Raji (cell line): ENCODE measurements around the gene NR2F1-AS1.

ENCODE experiments used
- POLR2A ChIP-seq: IDR thresholded peaks from 2 replicates; pipeline ENCODE4 v1.6.1; 2011; ENCODE audit warnings: low read depth, low read length, control low read depth; ENCODE audit not compliant: insufficient read depth

The NR2F1-AS1 gene

GRCh38 chr5:93587597-93588351, 6.8 kb upstream of the NR2F1-AS1 start:
- no peak for TF ChIP-seq POLR2A

DNA sequence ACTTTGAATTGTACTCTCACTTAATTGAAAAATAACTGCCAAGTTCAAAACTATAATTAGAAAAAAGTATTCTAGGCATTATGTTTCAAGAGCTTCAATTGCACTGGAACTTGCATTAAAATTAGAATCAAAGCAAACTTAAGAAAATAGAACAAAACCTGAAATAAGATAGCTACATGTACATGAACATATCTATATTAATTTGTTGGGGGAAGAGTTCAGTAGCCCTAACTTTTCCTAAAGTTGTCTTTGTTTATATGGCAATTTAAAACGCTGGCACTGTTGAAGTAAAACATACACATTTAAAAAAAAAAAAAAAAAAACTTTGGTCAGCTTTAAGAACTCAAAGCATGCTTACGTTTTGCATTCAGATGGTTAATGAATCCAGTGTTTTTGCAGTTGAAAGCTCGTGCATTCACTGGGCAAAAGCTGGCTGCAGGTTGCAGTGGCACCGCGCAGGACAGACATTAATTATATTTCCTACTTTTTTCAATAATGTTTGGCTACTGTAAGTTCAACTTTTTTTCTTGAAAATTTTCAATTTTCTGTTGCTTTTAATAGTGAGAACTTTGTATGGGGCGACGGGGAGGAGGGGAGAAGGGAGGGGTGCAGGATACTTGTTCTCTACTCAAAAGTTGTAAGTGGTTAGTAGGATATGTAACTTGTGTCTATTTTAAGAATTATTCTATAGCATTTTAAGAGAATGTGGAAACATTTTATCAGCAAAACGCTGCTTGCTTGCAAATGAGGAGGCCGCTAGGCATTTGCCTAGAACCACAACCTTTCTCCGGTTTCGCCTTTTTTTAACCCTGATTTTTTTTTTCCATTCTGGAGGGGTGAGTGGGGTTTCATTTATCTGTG, 5.9 kb upstream of the NR2F1-AS1 start:
- TF ChIP-seq POLR2A: no peak

DNA sequence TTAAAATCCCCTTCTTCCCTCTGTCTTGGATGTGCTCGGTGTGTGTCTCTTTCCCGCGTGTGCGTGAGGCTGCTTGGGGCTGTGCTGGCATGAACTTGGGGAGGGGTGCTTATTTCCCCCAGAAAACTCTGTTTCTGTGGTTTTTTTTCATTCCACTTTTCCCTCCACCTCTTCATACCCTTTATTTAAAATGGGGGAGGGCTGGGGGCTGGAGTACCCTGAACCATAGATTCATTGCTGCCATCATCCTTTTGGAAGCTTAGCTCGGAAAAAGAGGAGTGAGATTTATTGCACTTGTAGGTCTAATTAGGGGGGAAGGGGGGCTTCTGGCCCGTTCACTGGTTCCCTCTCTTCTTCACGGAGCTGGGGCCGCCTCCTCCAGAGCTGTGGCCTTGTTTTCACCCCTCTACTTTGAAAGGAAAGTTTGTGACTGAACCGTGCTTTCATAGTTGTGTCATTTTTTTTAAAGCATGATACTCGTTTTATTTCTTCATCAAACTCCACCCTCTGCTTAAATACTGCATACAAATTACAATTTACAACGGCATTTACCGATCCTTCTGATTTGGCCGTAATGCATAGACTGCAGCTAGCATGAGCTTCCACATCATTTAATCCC, 4.9 kb upstream of the NR2F1-AS1 start:
- TF ChIP-seq POLR2A: no peak

- no peak for TF ChIP-seq POLR2A
These were observed 4.2 kb upstream of the NR2F1-AS1 start for GRCh38 chr5:93585041-93585766.

DNA sequence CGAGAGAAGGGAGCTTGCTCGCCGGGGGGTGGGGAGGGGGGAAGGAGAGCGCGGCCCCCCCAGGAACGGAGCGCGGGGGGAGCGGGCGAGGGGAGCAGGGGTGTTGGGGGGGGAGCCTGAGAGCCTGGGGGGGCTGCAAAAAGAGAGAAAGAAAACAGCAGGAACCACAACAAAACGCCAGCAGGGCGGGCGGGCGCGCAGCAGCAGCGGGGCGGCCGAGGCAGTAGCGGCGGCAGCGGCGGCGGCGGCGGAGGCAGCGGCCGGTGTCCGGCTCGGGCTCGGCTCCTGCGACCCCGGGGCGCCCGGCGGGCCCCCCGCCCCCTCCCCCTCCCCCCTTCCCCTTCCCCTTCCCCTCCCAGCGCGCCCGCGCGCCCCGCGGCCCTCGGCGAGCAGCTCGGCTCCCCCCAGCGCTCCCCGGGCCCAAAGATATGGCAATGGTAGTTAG, 3.6 kb upstream of the NR2F1-AS1 start:
- TF ChIP-seq POLR2A: no peak

DNA sequence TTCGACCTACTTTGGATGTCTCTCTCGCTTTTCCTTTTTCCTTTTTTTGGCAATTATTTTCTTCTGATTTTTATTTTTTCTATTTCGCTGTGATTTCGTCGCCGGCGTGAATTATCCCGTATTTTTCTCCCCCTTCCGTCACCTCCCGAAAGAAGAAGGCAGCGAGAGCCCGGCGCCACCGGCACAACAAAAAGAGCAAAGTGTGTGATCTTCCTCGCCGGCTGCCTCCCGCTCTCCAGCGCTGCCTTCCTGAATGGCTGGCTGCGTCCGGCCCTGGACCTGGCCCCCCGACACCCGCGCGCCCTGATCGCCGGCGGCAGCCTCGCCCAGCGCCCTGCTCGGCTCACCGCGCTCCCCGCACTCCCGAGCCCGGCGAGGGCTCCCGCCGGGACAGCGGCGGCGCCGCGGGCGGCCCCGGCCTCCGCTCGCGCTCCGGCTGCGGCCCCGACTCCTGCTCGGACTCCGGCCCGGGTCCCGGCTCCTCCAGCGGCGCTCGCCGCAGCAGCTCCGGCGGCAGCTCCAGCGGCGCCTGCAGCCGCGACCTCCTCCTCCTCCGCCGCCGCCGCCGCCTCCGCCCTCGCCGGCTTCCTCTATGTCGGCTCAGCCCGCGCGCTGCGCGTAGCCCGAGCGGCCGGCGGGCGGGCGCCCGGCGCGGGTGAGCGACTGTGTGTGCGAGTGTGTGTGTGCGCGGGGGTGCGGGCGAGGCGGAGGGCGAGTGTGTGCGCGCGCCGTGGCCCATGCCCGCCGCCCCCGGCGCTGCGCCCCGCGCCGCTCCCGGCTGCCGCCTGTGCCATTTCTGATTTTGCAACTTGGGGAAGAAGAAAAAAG, 3.0 kb upstream of the NR2F1-AS1 start:
- TF ChIP-seq POLR2A: no peak

- no peak for TF ChIP-seq POLR2A
These were observed 2.4 kb upstream of the NR2F1-AS1 start for GRCh38 chr5:93583439-93583767.

DNA sequence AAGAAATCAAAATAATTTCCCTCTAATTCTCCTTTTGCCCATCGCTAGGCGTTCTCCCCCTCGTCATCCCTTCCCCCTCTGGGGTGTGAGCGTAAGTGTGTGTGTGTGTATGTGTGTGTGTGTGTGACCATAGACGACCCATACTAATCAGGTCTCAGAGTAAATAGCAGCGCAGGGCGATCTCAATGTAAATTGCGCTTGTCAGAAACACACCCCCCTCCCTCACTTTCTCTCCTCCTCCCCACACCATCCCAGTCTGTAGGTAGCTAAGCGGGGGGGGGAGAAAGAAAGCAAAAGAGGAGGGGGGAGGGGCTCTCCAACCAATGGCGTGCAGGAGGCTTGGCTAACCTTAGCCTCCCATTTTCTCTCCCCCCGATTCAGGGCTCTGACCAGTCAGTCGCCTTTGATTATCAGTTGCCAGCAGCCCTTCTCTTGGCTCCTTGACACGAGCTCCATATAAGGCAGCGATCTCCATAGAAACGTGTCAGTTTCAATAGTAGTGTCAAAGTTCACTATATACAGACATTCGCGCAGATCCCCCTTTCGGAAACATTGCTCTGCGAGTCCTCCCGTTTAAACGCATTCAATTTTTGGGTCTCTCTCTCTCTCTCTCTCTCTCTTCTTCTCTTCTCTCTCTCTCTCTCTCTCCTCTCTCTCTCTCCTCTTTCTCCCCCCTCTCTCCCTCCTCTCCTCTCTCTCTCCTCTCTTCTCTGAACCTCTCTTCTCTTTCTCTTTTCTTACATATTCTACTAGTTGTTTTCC, 1.8 kb upstream of the NR2F1-AS1 start, which contains the start of gene NR2F1:
TSS of gene NR2F1 (plus strand) at position 546 of the 762 bp plus-strand sequence. CDS start 1,802 bp downstream, outside the sequence.
- TF ChIP-seq POLR2A: no peak

GRCh38 chr5:93582167-93582462, 1.1 kb upstream of the NR2F1-AS1 start:
- no peak for TF ChIP-seq POLR2A

- TF ChIP-seq POLR2A: no peak
These were observed 724 bp downstream of the NR2F1-AS1 start for GRCh38 chr5:93580063-93580926.

DNA sequence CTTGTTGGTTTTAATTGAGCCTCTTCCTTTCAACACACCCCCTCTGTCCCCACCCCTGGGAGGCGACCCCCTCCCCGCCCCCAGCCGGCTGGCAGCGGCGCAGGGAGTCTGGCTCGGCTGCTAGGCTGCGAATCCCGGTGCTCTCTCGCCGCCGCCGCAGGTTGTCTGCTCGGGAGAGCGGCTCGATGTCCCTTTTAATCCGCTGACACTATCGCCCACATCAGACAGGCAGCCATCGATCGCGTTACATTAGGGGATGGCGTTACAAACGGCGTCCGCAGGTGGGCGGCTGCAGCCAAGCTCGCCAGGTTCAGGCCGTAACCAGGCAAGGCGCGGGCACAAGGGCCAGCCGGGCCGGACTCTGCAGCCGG, 1.3 kb downstream of the NR2F1-AS1 start:
- no peak for TF ChIP-seq POLR2A

- TF ChIP-seq POLR2A: no peak
These were observed 2.0 kb downstream of the NR2F1-AS1 start for GRCh38 chr5:93578813-93579691.
